GM18499 (cell line): ENCODE data around the gene SAFB.
"Not testable (repeated sequence)": the region's sequence is repeated elsewhere in the genome, so short reads cannot be mapped to it uniquely, and the experiment has no call there.

Source experiments
- ATAC-seq: cut with Tn5 transposase; IDR thresholded peaks from one replicate; pipeline ENCODE4 v1.9.1; 2021; ENCODE audit warnings: moderate number of reproducible peaks; ENCODE audit not compliant: insufficient read depth, unreplicated experiment

Gene SAFB

DNA sequence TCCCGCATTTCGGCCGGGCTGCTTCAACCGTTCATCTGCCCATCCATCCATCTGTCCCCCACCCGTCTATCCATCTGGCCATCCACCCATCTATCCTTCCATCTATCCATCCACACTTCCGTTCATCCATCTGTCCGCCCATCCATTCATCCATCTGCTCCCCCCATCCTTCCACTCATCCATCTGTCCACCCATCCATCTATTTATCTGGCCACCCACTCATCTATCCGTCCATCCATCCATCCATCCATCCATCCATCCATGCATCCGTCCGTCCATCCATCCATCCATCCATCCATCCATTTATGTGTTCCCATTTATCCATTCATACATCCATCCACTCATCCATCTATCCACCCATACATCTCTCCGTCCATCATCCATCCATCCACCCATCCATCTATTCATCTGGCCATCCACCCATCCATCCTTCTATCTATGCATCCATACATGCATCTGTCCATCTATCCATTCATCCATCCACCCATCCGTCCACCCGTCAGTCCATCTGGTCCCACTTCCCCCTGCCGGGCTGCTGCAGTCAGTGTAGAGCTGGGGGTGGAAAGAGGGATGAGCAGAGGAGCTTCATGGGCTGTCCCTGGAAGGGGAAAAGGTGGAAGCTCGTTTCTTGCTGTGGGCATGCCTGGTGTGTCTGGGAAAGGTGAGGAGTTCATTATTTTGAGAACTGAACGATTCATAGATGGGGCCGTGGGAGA lies 58.7 kb downstream of the SAFB start:
- no peak for ATAC-seq

DNA sequence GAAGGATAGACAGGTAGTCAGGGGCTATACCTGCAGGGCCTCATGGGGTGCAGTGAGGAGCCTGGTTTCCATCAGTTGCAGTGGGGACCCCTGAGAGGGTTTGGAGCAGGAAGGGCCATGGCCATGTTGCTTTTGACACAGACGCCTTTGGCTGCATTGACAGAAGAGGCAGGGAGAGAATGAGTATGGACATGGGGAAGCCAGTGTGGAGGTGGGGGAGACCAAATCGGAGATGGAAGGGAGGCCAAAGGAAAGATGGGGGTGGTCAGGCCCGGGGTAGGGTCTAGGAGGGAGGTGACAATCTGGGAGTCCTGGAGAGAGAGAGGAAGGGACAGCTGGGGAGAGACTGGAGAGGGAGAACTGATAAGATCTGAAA lies 59.2 kb downstream of the SAFB start:
- no peak for ATAC-seq

DNA sequence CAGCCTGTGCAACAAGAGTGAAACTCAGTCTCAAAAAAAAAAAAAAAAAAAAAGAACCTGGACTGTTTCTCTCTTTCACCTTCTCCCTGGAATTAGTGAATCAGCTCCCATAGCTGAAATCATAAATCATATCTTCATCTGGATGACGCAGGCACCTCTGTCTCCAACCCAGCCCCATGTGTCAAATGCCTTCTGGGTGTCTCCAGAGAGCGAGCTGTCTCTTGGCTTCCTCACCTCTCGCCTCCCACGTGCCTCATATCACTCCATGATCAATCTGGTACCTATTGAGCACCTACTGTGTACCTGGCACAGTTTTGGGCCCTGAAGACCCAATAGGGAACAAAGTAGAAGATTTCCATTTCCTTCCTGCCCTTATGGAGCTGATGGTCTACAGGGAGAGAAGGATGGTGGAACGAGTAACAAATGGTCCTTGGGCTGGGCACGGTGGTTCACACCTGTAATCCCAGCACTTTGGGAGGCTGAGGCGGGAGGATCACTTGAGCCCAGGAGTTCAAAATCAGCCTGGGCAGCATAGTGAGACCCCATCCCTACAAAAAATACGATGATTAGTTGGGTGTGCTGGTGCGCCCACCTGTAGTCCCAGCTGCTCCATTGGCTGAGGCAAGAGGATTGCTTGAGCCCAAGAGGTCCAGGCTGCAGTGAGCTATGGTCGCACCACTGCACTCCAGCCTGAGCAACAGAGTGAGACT lies 60.4 kb downstream of the SAFB start:
- no peak for ATAC-seq

- ATAC-seq, result no peak
Measured at GRCh38 chr19:5684694-5685430, 62.0 kb downstream of the SAFB start.

GRCh38 chr19:5686326-5686646 lies 63.4 kb downstream of the SAFB start:
- ATAC-seq, result no peak

DNA sequence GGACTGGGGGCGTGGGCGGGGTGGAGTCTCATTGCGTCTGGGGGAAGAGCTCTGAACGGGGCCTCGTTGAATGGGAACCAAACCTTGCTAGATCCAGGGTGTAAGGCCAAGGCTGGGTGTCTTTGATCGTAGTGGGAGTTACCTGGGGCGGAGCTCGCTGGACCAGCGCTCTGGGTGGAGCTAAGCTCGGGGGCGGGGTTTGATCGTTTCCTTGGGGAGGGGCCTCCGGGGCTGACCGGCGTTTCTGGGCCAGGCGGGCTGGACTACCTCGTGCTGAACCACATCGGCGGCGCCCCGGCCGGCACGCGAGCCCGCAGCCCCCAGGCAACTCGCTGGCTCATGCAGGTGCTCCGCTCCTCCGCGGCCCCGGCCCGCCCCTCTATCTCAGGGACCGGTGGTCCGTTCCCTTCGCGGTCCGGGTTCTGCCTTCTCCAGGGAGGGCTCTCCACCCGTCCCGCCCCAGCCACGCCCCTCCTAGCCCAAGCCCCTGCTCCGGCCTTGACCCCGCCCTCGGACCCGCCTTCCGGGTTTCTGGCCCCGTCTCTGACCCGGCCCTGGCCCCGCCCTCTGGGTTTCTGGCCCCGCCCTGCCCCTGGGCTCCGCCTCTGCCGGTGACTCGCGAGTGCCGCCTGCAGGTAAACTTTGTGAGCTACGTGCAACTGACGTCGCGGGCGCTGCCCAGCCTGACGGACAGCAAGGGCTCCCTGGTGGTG lies 63.9 kb downstream of the SAFB start:
- no peak for ATAC-seq

- ATAC-seq, result no peak
Measured at GRCh38 chr19:5687360-5688198, 64.7 kb downstream of the SAFB start.

DNA sequence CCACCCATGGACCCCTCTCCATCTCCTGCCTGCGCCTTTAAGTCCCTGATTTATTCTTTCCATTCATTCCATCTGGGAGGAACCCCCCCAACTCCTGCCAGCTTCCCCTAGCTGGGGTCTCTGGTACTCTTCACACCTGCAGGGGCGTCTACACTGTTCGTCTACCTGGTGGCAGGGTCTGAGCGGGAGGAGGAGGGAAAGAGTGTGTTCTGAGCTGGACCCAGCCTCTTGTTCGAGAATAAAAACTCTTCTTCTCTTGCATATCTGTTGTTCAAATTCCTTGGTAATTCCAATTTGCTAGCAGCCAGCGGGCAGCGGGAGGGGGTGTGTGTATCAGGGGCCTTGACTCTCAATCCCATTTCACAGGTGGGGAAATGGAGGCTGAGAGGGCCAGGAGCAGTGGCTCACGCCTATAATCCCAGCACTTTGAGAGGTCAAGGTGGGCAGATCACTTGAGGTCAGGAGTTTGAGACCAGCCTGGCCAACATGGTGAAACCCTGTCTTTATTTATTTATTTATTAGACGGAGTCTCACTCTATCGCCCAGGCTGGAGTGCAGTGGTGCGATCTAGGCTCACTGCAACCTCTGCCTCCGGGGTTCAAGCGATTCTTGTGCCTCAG lies 65.5 kb downstream of the SAFB start:
- ATAC-seq, result not testable (repeated sequence)

GRCh38 chr19:5690125-5690954 lies 67.5 kb downstream of the SAFB start, which contains the start of gene RPL36:
Gene RPL36 (plus strand): TSS chr19:5690295. CDS start chr19:5690508, 213 bp downstream.
- ATAC-seq, result no peak

DNA sequence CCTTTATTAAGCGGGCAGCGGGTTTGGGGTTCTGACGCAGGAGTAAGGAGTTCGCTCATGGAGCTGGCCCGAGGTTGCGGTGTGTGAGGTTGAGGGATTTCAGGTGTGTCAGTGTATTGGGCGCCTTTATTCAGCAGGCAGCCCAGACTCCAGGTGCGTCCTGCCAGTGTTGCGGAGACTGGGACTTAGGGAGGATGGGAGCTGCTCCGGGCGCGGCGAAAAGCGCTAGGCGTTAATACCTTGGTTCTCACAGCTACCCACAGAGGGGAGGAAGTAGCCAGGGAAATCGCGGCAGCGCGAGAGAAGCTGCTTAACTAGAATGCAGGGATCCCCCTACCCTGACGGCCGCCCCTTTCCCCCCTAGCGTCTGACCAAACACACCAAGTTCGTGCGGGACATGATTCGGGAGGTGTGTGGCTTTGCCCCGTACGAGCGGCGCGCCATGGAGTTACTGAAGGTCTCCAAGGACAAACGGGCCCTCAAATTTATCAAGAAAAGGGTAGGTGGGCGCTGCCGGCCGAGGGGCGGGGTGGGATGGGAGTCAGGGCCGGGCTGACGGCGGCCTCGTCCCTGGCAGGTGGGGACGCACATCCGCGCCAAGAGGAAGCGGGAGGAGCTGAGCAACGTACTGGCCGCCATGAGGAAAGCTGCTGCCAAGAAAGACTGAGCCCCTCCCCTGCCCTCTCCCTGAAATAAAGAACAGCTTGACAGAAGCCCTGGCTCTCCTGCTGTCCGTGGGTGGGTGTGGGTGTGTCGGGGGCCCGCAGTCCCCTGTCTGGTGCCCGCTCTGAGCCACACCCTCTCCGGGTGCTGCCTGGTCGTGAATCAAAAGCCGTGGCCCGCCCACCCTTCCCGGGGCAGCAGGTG lies 68.3 kb downstream of the SAFB start:
- ATAC-seq, result no peak

DNA sequence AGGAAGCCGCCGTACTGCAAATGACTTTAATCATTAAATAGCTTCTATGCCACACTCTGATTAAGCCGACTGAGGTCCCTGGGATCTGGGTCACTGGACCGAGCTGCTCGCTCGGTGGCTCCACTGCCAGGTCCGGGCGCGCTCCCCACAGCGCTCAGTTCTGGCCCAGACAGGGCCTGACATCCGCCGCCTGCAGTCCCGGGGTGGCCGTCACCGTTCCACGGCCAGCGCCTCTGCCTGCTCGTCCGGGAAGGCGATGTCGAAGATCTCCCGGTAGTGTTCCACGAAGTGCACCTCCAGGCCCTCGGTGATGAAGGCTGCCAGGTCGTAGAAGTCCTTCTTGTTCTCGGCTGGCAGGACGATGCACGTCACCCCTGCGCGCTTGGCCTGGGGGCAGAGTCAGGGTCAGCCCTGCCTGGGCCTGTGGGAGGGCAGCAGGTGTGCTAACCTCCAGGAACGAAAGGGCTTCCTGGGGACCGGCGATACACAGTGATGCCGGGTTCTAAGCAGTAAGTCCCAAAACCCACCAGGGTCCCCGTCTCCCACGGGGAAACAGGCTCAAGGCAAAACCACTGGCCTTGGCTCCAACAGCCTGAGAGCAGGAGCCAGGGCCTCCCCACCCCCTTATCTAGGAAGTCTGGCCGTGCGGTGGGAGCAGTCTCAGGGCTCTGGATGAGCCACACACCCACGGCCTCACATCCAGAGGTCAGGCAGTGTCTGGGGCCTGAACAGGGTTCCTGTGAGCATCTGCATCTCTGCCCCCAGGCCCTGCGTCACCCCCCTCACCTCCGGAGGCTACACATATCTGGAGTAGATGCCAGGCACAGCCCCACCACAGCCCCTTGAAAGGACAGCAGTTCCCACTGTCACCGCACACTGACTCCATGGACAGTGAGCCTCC lies 69.2 kb downstream of the SAFB start:
- ATAC-seq, result no peak

GRCh38 chr19:5692723-5693194 lies 69.9 kb downstream of the SAFB start:
- ATAC-seq, result no peak

GRCh38 chr19:5693195-5694166 lies 70.6 kb downstream of the SAFB start:
- ATAC-seq, result no peak

DNA sequence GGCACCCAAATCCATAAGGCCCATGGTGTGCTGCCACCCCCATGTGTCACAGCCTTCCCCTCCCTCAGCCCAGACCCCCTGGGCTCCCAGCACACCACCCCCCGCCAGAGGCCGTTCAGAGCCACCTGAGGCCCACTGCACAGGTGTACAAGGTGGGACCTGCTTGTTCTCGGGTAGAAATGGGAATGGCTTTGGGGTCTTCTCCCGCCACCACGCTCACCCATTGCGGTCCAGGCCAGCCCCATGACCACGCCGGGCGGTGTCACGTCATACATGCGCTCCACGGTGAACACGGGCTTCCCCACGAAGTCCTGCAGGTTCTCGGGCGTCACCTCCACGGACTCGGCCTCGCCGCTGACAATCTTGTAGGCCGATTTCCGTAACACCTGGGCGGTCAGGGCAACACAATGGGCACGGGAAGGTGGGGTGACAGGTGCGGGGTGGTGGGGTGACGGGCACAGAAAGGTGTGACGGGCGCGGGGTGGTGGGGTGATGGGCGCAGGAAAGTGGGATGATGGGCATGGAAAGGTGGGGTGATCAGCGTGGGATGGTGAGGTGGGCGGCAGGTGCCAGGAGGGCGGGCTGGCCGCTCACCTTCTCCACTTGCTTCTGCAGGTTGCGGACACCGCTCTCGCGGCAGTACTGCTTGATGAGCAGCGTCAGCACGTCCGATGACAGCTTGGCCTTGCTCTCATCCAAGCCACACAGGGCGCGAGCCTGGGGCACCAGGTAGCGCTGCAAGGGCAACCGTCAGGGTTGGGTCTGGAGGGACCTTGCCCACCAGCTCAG lies 71.5 kb downstream of the SAFB start:
- no peak for ATAC-seq
